GM19238 (cell line): Measurements from ENCODE around the gene GRB14.

Experiments used
- DNase-seq: peaks from one replicate; pipeline ENCODE4 v3.0.0; 2011; ENCODE audit warnings: low spot score; ENCODE audit not compliant: insufficient read length

Gene GRB14

GRCh38 chr2:164617466-164617865 lies 3.8 kb downstream of the GRB14 start:
- no peak for DNase-seq

GRCh38 chr2:164613321-164613982 lies 7.8 kb downstream of the GRB14 start:
- no peak for DNase-seq

GRCh38 chr2:164609790-164610189 lies 11.5 kb downstream of the GRB14 start:
- DNase-seq: no peak

GRCh38 chr2:164606557-164606956 lies 14.7 kb downstream of the GRB14 start:
- DNase-seq: no peak

GRCh38 chr2:164605295-164605694 lies 16.0 kb downstream of the GRB14 start:
- no peak for DNase-seq

- DNase-seq: no peak
Measured at GRCh38 chr2:164600763-164601162, 20.5 kb downstream of the GRB14 start.

GRCh38 chr2:164599954-164600589 lies 21.2 kb downstream of the GRB14 start:
- DNase-seq: no peak

- no peak for DNase-seq
Measured at GRCh38 chr2:164597983-164598382, 23.3 kb downstream of the GRB14 start.

GRCh38 chr2:164595031-164595430 lies 26.3 kb downstream of the GRB14 start:
- no peak for DNase-seq

- DNase-seq: no peak
Measured at GRCh38 chr2:164593959-164594358, 27.3 kb downstream of the GRB14 start.

GRCh38 chr2:164593541-164593940 lies 27.7 kb downstream of the GRB14 start:
- DNase-seq: no peak

- no peak for DNase-seq
Measured at GRCh38 chr2:164589522-164589921, 31.8 kb downstream of the GRB14 start.

GRCh38 chr2:164581050-164581449 lies 40.2 kb downstream of the GRB14 start:
- DNase-seq: no peak

GRCh38 chr2:164574931-164575330 lies 46.4 kb downstream of the GRB14 start:
- DNase-seq: no peak

- no peak for DNase-seq
Measured at GRCh38 chr2:164570475-164570874, 50.8 kb downstream of the GRB14 start.

GRCh38 chr2:164569378-164569777 lies 51.9 kb downstream of the GRB14 start:
- DNase-seq: no peak

GRCh38 chr2:164568317-164568716 lies 53.0 kb downstream of the GRB14 start:
- no peak for DNase-seq

- DNase-seq: no peak
Measured at GRCh38 chr2:164567335-164567989, 53.8 kb downstream of the GRB14 start.

GRCh38 chr2:164565359-164565758 lies 55.9 kb downstream of the GRB14 start:
- DNase-seq: no peak

- no peak for DNase-seq
Measured at GRCh38 chr2:164562666-164563065, 58.6 kb downstream of the GRB14 start.

GRCh38 chr2:164561991-164562390 lies 59.3 kb downstream of the GRB14 start:
- DNase-seq: no peak

GRCh38 chr2:164561416-164561815 lies 59.9 kb downstream of the GRB14 start:
- no peak for DNase-seq

GRCh38 chr2:164560902-164561301 lies 60.4 kb downstream of the GRB14 start:
- no peak for DNase-seq
